ENCODE data around the gene FBXW8.

FBXW8 gene, protein sequence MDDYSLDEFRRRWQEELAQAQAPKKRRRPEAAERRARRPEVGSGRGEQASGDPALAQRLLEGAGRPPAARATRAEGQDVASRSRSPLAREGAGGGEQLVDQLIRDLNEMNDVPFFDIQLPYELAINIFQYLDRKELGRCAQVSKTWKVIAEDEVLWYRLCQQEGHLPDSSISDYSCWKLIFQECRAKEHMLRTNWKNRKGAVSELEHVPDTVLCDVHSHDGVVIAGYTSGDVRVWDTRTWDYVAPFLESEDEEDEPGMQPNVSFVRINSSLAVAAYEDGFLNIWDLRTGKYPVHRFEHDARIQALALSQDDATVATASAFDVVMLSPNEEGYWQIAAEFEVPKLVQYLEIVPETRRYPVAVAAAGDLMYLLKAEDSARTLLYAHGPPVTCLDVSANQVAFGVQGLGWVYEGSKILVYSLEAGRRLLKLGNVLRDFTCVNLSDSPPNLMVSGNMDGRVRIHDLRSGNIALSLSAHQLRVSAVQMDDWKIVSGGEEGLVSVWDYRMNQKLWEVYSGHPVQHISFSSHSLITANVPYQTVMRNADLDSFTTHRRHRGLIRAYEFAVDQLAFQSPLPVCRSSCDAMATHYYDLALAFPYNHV

DNA sequence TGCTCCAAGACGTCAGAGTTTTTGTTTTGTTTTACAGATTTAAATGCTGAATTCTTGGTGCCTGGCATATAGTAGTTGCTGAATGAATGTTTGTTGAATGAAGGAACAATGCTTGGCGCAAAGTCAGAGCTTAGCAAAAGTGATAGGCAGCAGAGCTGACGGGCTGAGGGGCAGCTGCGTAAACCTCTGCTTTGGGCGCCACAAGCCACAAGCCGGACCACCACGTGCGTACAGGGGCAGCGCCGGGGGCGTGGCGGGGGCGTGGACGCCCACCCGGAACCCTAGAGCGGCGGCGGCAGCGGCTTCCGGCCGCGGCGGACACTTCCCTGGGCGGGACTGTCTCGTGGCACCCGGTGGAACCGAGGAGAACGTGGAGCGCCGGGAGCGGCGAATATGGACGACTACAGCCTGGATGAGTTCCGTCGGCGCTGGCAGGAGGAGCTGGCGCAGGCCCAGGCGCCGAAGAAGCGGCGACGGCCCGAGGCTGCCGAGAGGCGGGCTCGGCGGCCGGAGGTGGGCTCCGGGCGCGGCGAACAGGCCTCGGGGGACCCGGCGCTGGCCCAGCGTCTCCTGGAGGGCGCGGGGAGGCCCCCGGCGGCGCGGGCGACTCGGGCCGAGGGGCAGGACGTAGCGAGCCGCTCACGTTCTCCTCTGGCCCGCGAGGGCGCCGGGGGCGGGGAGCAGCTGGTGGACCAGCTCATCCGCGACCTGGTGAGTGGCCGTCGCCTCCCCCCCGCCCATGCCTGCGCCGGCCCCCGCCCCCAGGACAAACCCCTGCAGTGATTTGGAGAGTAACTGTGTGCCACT is at the start of gene FBXW8:
Gene FBXW8, plus strand, starts transcription at position 306 of the 807 bp plus-strand sequence. Its CDS starts 88 bp downstream, at position 394.
- DNase-seq (ENCODE audit: low read depth in 3 of 3) = peak; percentile 25 to 69 (median 52)

DNA sequence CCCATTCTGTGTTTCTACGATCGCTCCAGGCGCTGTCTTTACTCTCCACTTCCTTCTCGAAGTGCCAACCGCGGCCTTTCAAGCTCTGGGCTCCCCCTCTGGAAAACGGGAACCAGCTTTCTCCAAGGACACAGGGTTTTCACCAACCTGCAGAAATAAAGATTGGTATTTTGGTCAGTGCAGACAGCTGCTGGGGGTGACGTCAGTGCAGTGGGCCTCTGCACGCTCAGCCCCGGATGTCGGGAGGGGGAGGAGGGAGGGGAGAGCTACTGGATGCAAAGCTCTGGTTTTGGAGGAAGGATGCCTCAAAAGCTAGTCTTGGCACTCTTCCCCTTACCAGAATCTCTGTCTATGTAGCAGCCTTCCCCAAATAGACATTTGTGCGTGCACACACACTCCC is 49.4 kb upstream of the FBXW8 start:
- peak in 1 of 3 experiments; percentile 29 for DNase-seq (ENCODE audit: low read depth in 3 of 3)

DNA sequence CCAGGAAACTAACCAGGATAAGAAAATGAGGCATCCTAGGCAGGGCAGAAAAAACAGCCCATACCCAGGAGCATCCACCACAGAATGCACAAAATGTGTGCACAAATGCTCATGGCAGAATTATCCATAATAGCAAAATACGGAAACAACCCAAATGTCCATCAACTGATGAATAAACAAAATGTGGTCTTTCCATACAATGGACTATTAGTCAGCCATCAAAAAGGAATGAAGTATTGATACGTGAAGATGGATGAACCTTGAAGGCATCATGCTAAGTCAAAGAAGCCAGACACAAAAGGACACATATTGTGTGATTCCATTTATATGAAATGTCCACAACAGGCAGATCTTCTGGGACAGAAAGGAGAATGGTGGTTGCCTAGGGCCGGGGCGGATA is 48.6 kb upstream of the FBXW8 start:
- DNase-seq (ENCODE audit: low read depth in 3 of 3) = no peak

DNA sequence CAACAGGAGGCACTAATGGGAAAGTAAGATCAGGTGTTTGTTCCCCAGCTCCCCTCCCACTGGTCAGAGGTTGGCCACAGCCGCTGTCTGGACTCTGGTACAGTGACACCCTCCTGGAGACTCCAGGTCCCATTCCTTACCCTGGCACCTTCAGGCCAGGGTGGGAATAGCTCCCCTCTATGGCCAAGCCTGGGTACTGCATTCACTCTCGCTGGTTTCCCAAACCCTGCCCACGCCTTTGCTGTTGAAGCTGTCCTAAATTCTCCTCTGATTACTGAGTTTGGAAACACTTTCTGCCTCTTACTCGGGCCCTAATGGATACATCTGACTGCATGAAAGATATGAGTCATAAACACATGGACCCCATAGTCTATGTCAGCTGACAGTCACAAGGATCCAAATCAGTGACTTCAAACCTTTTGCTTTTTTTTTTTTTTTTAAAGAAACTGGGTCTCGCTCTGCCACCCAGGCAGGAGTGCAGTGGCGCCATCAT is 47.4 kb upstream of the FBXW8 start:
- no peak for DNase-seq (ENCODE audit: low read depth in 3 of 3)

DNA sequence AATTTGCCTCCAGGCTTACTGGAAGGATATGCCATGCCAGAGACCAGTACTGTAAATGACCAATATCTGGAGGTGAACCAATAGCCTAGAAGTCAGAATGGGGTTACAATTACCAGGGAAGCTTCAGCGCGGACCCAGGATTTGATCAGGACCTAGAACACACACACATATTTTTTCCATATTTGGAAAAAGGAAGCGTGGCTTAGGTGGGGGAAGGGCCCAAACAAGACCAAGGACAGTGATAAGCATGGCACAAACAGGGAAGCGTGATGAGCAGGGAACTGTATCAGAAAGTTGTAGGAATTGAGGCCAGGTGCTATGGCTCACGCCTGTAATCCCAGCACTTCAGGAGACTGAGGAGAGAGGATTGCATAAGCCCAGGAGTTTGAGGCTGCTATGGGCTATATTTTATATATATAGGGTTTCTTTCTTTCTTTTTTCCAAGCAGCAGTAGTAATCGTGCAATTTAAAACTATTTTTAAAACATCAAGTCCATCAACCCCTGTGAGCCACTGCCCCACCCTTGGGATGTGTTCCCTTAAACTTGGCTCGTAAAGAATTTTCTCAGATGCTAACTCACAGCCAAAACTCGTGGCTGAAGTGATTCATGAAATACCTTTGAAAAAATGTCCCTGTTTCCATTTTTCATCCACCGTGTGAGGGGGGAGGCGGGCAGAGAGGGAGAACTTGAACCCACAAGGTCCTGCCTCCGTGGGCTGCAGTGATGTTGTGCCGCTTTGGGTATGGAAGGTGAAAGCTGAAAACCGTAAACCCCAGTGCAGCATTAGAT is 46.2 kb upstream of the FBXW8 start:
- DNase-seq (ENCODE audit: low read depth in 3 of 3) = no peak

DNA sequence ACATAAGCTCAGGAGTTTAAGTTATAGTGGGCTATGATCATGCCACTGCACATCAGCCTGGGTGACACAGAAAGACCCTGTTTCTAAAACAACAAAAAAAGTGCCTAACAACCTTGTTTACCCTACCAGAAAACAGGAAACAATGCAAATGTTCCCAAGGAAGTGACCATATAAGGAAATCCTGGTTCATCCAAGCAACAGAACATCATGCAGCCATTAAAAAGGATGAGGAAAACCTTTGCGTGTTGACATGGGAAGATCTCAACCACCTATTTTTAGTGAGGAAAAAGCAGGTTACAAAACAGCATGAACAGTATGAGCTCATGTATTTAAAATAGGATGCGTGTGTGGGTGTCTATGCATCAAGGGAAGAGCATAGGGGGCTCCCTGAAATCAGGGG is 43.2 kb upstream of the FBXW8 start:
- DNase-seq (ENCODE audit: low read depth in 3 of 3) = no peak

DNA sequence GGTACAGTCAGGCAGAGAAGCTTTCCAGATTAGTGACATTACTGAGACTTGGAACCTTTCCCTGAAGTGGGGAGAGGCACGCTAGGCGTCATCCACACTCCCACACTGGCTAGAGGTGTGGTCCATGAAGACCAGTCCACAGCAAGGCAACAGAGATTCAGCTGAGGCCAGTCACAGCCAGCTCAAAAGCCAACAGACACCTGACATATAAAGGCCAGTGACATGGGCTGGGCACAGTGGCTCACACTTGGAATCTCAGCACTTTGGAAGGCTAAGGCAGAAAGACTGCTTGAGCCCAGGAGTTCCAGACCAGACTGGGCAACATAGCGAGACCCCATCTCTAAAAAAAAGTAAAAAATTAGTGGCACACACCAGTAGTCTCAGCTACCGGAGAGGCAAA is 40.4 kb upstream of the FBXW8 start:
- no peak for DNase-seq (ENCODE audit: low read depth in 3 of 3)

DNA sequence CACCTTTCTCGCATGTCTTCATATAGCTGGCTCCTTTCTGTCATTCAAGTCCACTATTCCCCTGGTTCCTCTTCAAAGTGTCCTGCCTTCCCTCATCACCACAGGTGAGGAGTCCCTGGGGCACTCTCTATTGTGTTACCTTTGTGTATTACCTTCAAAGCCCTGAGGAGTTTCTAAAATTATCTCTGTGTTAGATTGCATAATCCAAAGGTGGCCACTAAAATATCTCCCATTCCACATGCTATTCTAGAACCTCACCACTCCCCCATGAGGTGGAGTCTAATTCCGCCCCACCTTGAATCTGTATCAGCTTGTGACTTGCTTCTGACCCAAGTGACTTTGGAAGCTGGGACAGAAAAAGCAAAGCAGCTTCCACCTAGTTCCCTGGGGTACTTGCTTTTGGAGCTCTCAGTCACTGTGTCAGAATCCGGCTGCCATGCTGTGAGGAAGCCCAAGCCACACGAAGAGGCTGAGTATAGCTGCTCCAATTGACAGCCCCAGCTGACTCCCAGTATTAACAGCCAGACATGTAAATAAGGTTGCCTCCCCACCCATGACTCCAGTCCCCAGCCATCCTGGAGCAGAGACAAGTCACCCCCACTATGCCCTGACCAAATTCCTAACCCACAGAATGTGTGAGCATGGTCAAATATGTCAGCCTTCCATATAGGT is 36.3 kb upstream of the FBXW8 start:
- no peak for DNase-seq (ENCODE audit: low read depth in 3 of 3)

DNA sequence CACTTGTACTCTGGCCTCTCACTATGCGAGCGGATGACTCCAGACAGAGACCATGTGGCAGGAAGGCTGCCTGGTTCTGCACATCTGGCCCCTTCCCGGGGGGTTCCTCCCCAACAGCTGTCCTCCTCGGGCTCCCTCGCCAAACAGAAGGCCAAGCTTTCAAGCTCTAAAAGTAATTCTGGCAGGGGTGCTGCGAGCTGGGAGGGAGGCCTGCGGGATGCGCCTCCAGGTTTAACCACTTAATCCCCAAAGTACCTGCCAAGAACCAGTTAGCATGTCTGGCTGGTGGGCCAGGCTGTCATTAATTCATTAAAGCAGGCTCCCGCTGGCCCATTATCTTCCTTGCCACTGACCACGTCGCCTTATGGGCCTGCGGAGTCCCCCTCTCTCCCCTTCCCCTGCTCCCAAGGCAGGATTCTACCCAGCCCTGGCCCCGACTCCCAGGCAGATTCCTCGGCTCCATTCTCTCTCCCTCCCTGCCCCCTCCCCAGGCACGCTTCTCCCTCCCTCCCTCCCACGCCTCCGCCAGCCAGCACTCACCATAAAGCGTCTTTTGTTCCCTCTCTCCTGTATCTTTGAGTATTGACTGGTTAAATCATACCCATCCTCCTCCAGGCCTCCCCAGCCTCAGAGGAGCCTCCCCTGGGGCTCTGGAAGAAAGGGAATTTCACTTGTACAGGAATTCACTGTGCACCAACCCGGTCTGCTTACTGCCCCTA is 34.4 kb upstream of the FBXW8 start:
- DNase-seq (ENCODE audit: low read depth in 3 of 3) = no peak

DNA sequence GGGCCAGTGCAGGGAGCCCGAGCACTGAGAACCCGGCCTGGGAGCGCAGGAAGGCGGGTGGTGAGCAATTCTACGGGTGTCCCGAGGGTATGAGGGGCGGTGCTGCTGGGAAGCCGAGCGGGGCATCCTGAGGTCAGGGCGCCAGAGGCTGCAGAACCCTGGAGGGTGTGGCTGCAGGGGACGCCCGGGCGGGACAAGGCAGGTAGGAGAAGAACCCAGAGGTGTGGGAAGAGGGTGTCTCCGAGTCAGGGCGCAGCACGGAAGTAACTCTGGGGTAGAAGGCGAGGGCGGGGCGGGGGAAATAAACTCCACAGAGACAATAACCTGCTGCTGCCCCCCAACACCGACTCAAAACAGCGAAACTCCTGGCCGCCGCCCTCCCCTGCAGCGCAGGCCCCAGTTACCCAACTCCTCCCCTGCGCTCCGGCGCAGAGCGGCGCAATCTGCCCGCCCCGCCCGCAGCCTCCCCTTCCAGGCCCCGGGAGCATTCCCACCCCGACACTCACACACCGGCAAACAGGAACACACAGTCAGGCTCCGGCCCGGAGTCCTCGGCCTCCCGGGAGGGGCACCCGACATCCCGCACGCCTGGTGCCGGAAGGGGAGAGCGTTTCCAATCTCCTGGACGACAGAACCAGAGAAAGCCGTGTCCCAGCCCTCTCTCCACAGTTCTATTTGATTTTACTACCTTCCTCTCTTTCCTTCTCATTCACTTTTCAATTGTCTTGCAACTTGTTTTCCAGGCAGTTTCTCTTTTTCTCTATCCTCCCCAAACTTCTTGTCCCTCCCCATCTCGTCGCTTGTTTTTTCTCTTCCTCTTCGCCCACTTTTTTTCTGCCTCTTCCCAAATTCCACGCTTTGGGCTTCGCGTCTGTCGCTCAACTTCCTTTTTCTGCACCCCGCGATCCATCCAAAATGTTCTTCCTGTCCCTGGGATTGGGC is 31.9 kb upstream of the FBXW8 start:
- no peak for DNase-seq (ENCODE audit: low read depth in 3 of 3)

DNA sequence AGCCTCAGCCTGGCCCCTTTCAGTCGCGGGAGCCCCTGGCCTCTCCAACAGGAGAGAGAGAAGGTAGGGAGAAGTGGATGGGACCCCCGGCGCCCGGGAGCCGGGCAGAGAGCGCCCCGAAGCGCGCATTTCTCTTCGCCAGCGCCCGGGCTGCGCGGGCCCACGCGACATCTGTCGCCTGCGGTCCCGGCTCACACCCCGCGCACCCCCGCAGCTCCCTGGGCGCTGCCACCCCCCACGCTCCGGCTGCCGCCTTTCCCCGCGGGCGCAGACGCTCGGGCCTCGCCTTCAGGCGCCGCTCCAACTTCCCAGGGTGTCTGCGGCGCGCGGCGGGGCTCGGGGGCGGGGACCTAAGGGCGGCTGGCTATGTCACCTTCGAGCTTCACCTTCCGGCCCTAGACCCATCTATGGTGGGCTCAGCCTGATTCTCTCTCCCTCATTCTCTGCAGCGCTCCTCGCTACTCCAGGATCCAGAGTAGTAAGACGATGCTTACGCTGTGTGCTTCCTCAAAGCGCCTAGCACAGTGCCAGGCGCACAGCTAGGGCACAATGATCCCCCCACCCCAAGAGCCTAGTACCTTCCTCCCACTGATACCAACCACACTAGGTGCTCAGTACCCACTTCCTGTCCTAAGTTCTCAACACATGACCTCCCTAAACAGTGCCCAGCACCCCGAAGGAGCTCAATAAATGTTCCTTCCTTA is 31.1 kb upstream of the FBXW8 start:
- DNase-seq (ENCODE audit: low read depth in 3 of 3) = no peak

DNA sequence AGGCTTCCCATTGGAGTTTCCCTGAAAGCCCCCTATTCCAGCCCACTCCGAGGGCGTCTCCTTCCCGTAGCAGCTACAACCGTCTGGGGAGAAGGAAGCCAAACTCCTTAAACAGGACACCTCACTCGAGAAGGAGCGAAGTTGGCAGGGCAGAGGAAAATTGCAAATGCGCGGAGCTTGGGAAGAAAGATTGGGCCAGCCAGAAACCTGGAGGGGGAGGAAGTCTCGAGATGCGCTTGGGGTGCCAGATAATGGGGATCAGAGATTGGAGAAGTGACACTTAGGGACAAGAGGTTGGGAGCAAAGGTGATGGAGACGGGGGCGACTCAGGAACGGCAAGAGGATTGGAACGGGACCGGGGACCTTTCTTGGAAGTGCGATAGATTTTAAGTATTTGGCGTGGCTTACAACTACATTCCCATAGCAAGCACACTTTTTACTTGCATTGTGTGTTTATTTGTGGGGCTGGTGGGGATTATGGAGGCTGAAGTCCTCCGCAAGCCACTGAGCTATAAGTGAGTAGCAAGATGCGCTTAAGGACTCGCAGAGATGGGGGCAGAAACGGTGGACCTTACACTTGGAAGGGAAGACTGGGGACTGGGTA is 30.4 kb upstream of the FBXW8 start:
- DNase-seq (ENCODE audit: low read depth in 3 of 3) = no peak

DNA sequence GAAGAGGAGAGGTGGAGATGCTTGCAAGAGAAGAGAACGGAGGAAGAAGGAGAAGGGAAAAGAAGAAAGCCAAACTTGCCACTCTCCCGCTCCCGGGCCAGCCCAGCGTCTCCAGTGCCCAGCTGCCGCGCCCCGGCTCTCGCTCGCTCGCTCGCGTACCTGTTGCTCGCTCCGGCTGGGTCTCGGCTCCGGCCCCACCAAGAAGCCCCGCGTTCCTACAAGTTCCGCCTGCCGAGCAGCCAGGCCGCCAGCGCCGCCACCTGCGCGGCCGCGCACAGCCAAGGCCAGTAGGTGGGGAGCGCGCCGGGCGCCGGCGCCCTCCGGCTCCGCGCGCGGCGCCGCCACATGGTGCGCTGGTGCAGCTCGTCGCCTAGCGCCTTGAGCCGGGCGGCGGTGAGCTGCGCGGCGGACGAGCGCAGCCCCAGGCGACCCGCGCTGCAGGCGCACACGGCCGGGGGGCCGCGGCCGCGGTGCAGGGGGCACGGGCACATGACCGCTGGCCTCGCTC is 29.9 kb upstream of the FBXW8 start:
- peak in 1 of 3 experiments; percentile 36 for DNase-seq (ENCODE audit: low read depth in 3 of 3)

DNA sequence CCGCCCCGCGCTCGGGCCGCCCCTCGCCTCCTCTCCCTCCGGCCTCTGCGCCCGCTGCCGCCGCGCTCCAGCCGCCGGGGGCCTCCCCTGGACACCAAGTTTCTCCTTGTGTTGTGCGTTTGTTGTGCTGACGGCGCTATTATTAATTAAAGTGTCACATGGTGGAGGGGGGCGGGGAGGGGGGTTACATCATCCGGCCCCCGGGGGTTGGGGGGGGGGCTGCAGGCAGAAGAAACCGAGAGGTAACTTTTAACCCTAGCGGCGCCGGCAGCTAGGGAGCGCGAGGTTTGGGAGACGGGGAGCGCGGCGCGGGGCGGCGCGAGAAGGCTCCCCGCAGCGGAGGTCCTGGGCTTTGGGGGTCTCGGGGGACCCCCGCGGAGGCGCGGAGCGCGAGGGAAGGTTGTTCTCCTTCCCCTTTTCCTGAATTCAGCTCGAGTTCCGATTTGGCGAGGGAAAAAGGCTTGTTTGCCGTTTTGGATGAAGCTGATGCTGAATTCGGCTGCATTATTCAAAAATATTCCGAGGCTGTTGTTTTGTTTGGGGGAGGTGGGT is 29.3 kb upstream of the FBXW8 start, which contains the start of gene HRK:
Gene HRK, minus strand, starts transcription at position 117 of the 552 bp plus-strand sequence. CDS start 134 bp downstream, outside the sequence.
- DNase-seq (ENCODE audit: low read depth in 3 of 3) = no peak

DNA sequence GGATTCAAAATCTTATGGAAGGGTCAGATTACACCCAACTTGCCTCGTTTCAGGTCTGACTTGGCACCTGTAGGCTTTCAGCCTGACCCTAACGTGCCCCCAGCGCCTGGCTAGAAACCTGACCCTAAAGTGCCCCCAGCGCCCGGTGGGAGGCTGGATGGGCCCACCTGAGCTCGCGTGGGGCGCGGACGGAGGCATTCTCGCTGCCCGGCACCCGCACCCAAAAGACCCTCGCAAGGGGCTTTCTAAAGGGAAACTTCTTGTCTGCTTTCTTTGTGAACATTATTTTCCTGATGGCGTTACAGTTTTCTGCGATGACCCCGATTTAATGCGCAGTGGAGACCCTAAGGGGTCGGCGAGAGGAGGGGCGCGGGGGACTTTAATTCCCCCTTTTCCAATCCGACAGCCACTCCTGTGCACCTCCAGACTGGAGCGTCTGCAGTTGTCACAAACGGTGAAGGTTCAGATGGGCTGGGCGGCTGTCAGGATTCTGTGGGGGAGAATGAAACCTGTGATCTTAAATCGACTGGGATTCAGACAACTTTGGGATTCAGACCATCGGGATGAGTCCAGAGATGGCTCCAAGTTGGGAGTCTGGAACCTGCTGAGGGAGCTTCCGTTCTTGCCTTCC is 28.8 kb upstream of the FBXW8 start:
- no peak for DNase-seq (ENCODE audit: low read depth in 3 of 3)

DNA sequence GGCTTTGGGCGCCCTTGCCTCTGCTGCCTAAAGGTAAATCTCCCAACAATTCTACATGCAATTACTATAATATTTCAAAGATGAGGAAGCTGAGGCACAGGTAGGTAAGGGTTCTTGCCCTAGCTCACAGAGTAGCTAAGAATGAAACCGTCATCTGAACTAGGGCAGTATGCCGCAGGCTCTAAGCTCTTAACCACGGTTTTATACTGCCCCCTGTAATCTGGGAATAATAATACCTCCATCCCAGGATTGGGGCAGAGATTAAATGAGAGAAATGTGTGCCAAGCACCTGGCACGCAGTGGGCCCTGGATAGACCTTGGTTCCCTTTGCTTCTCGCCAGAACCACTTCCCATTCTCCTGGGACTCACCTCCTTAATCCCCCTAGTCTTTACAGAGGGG is 28.0 kb upstream of the FBXW8 start:
- DNase-seq (ENCODE audit: low read depth in 3 of 3) = no peak

DNA sequence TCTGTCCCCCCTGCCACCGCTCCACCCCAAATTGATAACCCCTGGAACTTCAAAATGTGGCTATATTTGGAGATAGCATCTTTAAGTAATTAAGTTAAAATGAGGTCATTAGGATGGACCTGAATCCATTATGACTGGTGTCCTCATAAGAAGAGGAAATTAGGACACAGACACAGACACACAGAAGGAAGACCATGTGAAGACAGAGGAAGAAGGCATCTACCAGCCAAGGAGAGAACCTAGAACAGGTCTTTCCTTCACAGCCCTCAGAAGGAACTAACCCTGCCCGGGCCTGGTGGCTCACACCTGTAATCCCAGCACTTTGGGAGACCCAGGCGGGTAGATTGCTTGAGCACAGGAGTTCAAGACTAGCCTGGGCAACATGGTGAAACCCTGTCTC is 25.9 kb upstream of the FBXW8 start:
- DNase-seq (ENCODE audit: low read depth in 3 of 3) = no peak

Data from stimulated activated CD4-positive, alpha-beta T cell treated with anti-CD3 and anti-CD28 coated beads, TNF-alpha, amount 100 ng/mL, for 24 hours (primary cell).